Measurements from ENCODE around the gene RASD2.

Gene RASD2

DNA sequence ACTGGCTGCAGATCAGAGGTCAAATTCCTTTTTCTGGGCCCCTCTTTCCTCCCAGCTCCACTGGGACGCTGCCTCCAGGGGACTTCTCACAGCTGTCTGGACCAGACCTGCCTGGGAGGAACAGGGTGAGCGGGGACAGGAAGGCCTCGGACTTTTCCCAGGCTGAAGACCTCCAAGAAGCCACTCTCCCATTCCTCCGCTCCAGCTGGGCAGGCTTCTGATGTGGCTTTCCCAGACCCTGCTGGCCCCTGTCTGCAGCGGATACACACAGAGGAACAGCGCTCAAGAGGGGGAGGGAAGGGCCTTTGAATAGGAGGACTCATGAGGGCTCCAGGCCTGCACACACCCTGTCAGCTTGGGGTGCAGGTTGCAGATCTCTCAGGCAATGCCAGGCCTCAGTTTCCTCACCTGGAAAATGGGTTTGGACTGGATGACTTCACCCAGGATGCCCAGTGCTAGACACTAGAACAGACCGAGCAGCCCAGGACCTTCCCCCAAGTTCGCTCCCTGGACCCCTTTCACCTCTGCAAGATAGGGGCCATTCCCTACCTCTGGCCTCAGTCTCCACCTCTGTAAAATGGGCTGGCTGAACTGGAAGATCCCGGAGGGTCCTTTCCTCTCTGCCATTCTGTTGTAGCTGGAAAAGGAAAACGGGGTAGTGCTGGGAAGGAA is 39.9 kb downstream of the RASD2 start:
- ChIA-PET POLR2A (no interaction called here), CTCF (interaction anchor here (1.9 to 17.7 kb wide), 4 partner anchors 8 to 150 kb away, joined by 5 to 352 read pairs (median 48); no protein-coding TSS in a partner anchor)
- no peak overlapping the region for H3K4me3 ChIP-seq (ENCODE audit: low read depth, low read length)

DNA sequence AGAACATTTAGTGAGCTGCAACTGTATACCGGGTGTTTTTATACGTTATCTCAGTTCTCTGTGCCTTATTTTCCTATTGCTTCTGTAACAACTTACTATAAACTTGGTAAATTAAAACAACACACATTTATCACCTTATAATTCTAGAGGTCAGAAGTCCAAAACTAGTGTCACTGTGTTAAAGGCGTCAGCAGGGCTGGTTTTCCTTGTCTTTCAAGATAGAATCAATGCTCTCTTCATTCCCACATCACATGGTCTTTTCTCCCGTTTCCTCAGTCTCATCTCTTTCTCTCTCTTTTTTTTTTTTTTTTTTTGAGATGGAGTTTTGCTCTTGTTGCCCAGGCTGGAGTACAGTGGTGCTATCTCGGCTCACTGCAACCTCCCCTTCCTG is 40.4 kb downstream of the RASD2 start:
- ChIA-PET CTCF (interaction anchor here (1.2 to 17.7 kb wide), 7 partner anchors 9 to 232 kb away, joined by 3 to 352 read pairs (median 44); no protein-coding TSS in a partner anchor), POLR2A (no interaction called here)
- DNase-seq (ENCODE audit: low read depth, low spot score), result no peak
- H3K4me3 ChIP-seq (ENCODE audit: low read depth, low read length), result no peak overlapping the region
- TF ChIP-seq, protein P1, sequence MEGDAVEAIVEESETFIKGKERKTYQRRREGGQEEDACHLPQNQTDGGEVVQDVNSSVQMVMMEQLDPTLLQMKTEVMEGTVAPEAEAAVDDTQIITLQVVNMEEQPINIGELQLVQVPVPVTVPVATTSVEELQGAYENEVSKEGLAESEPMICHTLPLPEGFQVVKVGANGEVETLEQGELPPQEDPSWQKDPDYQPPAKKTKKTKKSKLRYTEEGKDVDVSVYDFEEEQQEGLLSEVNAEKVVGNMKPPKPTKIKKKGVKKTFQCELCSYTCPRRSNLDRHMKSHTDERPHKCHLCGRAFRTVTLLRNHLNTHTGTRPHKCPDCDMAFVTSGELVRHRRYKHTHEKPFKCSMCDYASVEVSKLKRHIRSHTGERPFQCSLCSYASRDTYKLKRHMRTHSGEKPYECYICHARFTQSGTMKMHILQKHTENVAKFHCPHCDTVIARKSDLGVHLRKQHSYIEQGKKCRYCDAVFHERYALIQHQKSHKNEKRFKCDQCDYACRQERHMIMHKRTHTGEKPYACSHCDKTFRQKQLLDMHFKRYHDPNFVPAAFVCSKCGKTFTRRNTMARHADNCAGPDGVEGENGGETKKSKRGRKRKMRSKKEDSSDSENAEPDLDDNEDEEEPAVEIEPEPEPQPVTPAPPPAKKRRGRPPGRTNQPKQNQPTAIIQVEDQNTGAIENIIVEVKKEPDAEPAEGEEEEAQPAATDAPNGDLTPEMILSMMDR (IDR thresholded peaks at IDR 0.05; ENCODE audit: insufficient read depth, low read length, missing control alignments), result no peak

More for the DNA sequence above, 39.9 kb downstream of the RASD2 start:
- no peak for DNase-seq (ENCODE audit: low read depth, low spot score)
- TF ChIP-seq, protein P1 (IDR thresholded peaks at IDR 0.05; ENCODE audit: insufficient read depth, low read length, missing control alignments), result no peak

DNA sequence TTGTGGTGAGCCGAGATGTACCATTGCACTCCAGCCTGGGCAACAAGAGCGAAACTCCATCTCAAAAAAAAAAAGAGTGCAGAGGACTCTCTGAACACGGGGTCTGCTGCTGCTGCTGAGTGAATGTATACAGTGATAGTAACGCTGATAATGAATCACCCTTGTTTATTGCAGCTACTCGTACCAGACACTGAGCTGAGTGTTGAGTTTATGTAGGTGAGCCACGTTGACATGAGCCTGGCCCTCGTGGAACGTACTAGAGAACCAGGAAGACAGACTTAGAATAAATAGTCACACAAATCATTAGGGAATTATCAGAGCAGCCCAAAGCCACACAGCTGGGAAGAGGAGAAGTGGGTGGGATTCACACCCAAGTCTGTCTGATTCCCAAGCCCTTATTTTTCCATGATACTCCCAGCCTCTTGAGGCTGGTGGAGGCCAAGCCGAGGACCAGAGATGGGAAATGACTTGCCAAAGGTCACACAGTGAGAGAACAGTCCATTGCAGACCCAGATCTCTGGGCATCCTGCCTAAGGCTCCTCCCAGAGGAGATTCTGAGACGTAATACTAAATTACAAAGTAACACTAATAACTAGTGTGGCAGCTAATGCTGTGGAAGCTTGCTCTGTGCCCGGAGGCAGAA is 41.7 kb downstream of the RASD2 start:
- DNase-seq (ENCODE audit: low read depth, low spot score), result no peak
- CTCF ChIA-PET, result interaction anchor here (0.6 to 17.7 kb wide), 25 partner anchors 10 to 340 kb away, joined by 3 to 352 read pairs (median 5); no protein-coding TSS in a partner anchor
- POLR2A ChIA-PET, result interaction anchor here (0.7 kb wide), 1 partner anchor 152 kb away, joined by 3 read pairs; no protein-coding TSS in a partner anchor
- no peak overlapping the region for H3K4me3 ChIP-seq (ENCODE audit: low read depth, low read length)
- TF ChIP-seq, protein P1 (IDR thresholded peaks at IDR 0.05; ENCODE audit: insufficient read depth, low read length, missing control alignments), result no peak

DNA sequence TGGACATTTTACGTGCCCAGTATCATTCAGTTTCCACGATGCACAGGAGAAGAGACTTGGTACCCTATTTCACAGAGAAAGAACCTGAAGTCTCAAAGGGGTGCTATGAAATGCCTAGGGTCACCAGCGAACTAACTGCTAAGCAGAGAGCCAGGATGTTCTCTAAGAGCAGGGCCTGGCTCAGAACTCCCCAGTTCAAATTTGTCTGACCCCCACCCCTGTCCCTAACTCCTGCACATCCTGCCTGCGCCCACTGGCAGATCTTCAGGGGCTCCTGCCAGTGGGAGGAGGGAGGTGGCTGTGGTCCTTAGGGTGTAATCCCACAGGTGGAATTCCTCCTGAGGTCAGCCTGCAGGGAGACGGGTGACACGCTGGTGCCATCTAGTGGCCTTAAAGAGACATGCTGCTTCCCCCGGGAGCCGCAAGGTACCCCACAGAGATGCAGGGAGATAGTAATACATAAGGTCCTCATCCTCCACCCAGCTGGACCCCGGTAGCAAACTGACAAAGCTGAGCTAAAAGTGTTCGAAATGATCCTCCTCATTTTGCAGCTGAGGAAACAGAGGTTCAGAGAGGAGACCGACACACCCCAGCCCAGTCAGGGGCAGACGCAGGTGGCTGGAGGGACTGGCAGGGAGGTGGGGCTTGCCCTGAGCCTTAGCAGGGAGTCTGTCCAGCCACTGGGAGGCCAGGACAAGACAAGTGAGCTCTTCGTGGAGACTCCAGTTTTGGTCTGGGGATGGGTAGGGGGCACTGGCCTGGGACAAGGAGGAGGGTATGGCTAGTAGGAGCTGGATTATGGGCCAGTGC is 42.4 kb downstream of the RASD2 start:
- TF ChIP-seq, protein P1 (IDR thresholded peaks at IDR 0.05; ENCODE audit: insufficient read depth, low read length, missing control alignments), result peak; percentile 88
- no peak for DNase-seq (ENCODE audit: low read depth, low spot score)
- POLR2A ChIA-PET, result interaction anchor here (0.7 kb wide), 1 partner anchor 152 kb away, joined by 3 read pairs; no protein-coding TSS in a partner anchor
- no peak overlapping the region for H3K4me3 ChIP-seq (ENCODE audit: low read depth, low read length)
- CTCF ChIA-PET, result interaction anchor here (0.6 to 17.7 kb wide), 41 partner anchors 10 to 542 kb away, joined by 3 to 352 read pairs (median 4); no protein-coding TSS in a partner anchor

DNA sequence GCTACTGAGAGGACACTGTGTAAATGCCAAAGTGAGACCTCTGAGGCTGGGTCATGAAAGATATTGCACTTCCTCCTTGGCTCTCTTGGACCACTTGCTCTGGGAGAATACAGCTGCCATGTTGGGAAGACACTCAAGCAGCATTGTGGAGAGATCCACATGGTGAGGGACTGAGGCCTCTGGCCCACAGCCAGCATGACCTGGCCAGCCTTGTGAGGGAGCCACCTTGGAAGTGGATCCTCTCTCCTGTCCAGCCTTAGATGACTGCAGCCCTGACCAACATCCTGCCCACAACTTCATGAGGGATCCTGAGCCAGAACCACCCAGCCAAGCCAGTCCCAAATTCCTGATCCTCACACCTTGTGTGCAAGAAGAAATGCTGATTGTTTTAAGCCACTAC is 46.1 kb downstream of the RASD2 start:
- DNase-seq (ENCODE audit: low read depth, low spot score), result no peak
- ChIA-PET CTCF (interaction anchor here (1.0 to 3.0 kb wide), 4 partner anchors 15 to 156 kb away, joined by 3 to 26 read pairs (median 4); no protein-coding TSS in a partner anchor), POLR2A (no interaction called here)
- TF ChIP-seq, protein P1 (IDR thresholded peaks at IDR 0.05; ENCODE audit: insufficient read depth, low read length, missing control alignments), result no peak
- no peak overlapping the region for H3K4me3 ChIP-seq (ENCODE audit: low read depth, low read length)

Data from AG04449 (cell line).